GM11168 (cell line): ENCODE data around the gene SMTNL2.

Experiments
- in situ Hi-C: fragments of 300-500 bp; cut with MboI; formaldehyde crosslinking; loops from one replicate; pipeline ENCODE4 v1.12.0; 2022; ENCODE audit warnings: low sequenced_read_pairs; ENCODE audit not compliant: unreplicated experiment

Gene SMTNL2

GRCh38 chr17:4584101-4584916, at the start of gene SMTNL2:
Gene SMTNL2, plus strand, starts transcription at chr17:4584529. Its CDS starts 77 bp downstream, at chr17:4584606.
- in situ Hi-C loops = no loop called here

GRCh38 chr17:4534928-4535666, 49.2 kb upstream of the SMTNL2 start:
- in situ Hi-C loops = no loop called here

GRCh38 chr17:4535667-4536258, 48.6 kb upstream of the SMTNL2 start:
- in situ Hi-C loops = no loop called here

- in situ Hi-C loops = no loop called here
These were observed 48.0 kb upstream of the SMTNL2 start for GRCh38 chr17:4536259-4536741.

- in situ Hi-C loops = no loop called here
These were observed 47.5 kb upstream of the SMTNL2 start for GRCh38 chr17:4536742-4537411.

GRCh38 chr17:4537451-4538235, 46.7 kb upstream of the SMTNL2 start:
- in situ Hi-C loops = no loop called here

- in situ Hi-C loops = no loop called here
These were observed 45.9 kb upstream of the SMTNL2 start for GRCh38 chr17:4538236-4539002.

GRCh38 chr17:4539025-4539424, 45.3 kb upstream of the SMTNL2 start:
- in situ Hi-C loops = no loop called here

GRCh38 chr17:4539576-4540223, 44.6 kb upstream of the SMTNL2 start:
- in situ Hi-C loops = no loop called here

- in situ Hi-C loops = no loop called here
These were observed 44.1 kb upstream of the SMTNL2 start for GRCh38 chr17:4540224-4540651.

GRCh38 chr17:4540687-4541327, 43.5 kb upstream of the SMTNL2 start:
- in situ Hi-C loops = no loop called here

GRCh38 chr17:4541328-4542002, 42.9 kb upstream of the SMTNL2 start:
- in situ Hi-C loops = no loop called here

GRCh38 chr17:4542003-4542725, 42.2 kb upstream of the SMTNL2 start:
- in situ Hi-C loops = no loop called here

GRCh38 chr17:4542726-4543191, 41.6 kb upstream of the SMTNL2 start:
- in situ Hi-C loops = no loop called here

GRCh38 chr17:4543557-4544026, 40.7 kb upstream of the SMTNL2 start:
- in situ Hi-C loops = no loop called here

GRCh38 chr17:4544135-4544950, 40.0 kb upstream of the SMTNL2 start:
- in situ Hi-C loops = no loop called here
